Astrocyte (in vitro differentiated cells and primary cell): ENCODE measurements around the gene GNAS-AS1. TPM values are rescaled to one million over a fixed set of nuclear protein-coding genes. Genes with fewer than 3 reads are reported as not detected.

ENCODE experiments used
- DNase-seq: peaks from one replicate; pipeline ENCODE4 v3.0.0-alpha.2; 2010; ENCODE audit warnings: low read depth
- FAIRE-seq: peaks from 2 replicates; lab custom pipeline; 2011; peaks lifted over from hg19 to GRCh38; lab: Jason Lieb, UNC
- H2AFZ ChIP-seq: 2 replicates; pipeline ENCODE4 v1.6.0; 2012; ENCODE audit warnings: low read depth, low read length, inconsistent platforms
- H3K27ac ChIP-seq: 2 replicates; pipeline ENCODE4 v1.5.1; 2011; ENCODE audit warnings: low read depth, low read length, inconsistent platforms
- H3K27me3 ChIP-seq: 2 replicates; pipeline ENCODE4 v1.6.0; 2011; ENCODE audit warnings: low read length, inconsistent platforms; ENCODE audit not compliant: insufficient read depth
- H3K36me3 ChIP-seq: 2 replicates; pipeline ENCODE4 v1.5.1; 2011; ENCODE audit warnings: low read length, inconsistent platforms; ENCODE audit not compliant: insufficient read depth
- H3K4me1 ChIP-seq: 2 replicates; pipeline ENCODE4 v1.5.1; 2011; ENCODE audit warnings: low read length, inconsistent platforms; ENCODE audit not compliant: insufficient read depth
- H3K4me2 ChIP-seq: 2 replicates; pipeline ENCODE4 v1.6.0; 2012; ENCODE audit warnings: low read length, inconsistent platforms
- H3K4me3 ChIP-seq: 2 replicates; pipeline ENCODE4 v1.5.1; 2011; ENCODE audit warnings: low read depth, mild to moderate bottlenecking, low read length, inconsistent platforms; ENCODE audit not compliant: insufficient read depth
- H3K79me2 ChIP-seq: 2 replicates; pipeline ENCODE4 v1.6.0; 2012; ENCODE audit warnings: mild to moderate bottlenecking, low read length, inconsistent platforms; ENCODE audit not compliant: insufficient read depth
- H3K9ac ChIP-seq: 2 replicates; pipeline ENCODE4 v1.6.0; 2012; ENCODE audit warnings: mild to moderate bottlenecking, low read length, inconsistent platforms
- H3K9me3 ChIP-seq: 2 replicates; pipeline ENCODE4 v1.5.1; 2012; ENCODE audit warnings: low read depth, mild to moderate bottlenecking, low read length, inconsistent platforms; ENCODE audit not compliant: insufficient read depth
- H4K20me1 ChIP-seq: 2 replicates; pipeline ENCODE4 v1.6.0; 2012; ENCODE audit warnings: low read length, inconsistent platforms; ENCODE audit not compliant: insufficient read depth
- H3K27ac Mint-ChIP-seq: one replicate; pipeline ENCODE4 v1.8.0; 2021; ENCODE audit warnings: mild to moderate bottlenecking, mixed read lengths; ENCODE audit not compliant: unreplicated experiment
- H3K27me3 Mint-ChIP-seq: one replicate; pipeline ENCODE4 v1.8.0; 2021; ENCODE audit warnings: low read depth, mixed read lengths; ENCODE audit not compliant: unreplicated experiment
- H3K36me3 Mint-ChIP-seq: one replicate; pipeline ENCODE4 v1.8.0; 2021; ENCODE audit warnings: low read depth, mixed read lengths; ENCODE audit not compliant: unreplicated experiment
- H3K4me1 Mint-ChIP-seq: one replicate; pipeline ENCODE4 v1.8.0; 2021; ENCODE audit warnings: low read depth, mixed read lengths; ENCODE audit not compliant: unreplicated experiment
- H3K4me3 Mint-ChIP-seq: one replicate; pipeline ENCODE4 v1.8.0; 2021; ENCODE audit warnings: mild to moderate bottlenecking, moderate library complexity, mixed read lengths; ENCODE audit not compliant: unreplicated experiment
- H3K9me3 Mint-ChIP-seq: one replicate; pipeline ENCODE4 v1.8.0; 2021; ENCODE audit warnings: mild to moderate bottlenecking, mixed read lengths; ENCODE audit not compliant: unreplicated experiment
- EZH2 ChIP-seq: IDR thresholded peaks from 2 replicates; pipeline ENCODE4 v1.6.1; 2012; ENCODE audit warnings: mild to moderate bottlenecking, low read length, inconsistent platforms; ENCODE audit not compliant: insufficient read depth
- total RNA-seq: library from RNA; stranded (reverse); gene quantifications from 2 replicates; pipeline ENCODE4 v1.2.1, GENCODE V29; 2021
- TF ChIP-seq, protein P1 (sequence below): IDR thresholded peaks from 2 replicates; pipeline ENCODE4 v1.5.1; 2011; ENCODE audit warnings: low read depth, mild to moderate bottlenecking, inconsistent platforms, low read length, moderate library complexity; ENCODE audit not compliant: insufficient read depth

GNAS-AS1 gene
- total RNA-seq, 1 donor from 2014 or later: 3.8 TPM

DNA sequence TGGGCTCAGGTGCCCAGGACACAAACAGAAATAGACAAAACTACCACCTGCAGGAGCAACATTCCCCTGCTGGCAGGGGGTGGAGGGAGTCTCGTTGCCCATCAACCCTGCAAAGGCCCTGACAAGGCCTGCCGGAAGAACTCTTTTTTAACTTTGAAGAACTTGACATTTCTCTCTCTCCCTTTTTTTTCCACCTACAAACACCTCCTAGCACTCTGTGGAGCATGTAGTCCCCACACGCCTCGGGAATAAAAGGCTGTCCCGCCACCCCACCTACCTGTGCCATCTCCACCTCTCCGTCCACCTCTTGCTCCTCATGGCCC, 54.8 kb downstream of the GNAS-AS1 start:
- Histone ChIP-seq H4K20me1 (no peaks in the 10 kb centered on the region), H2AFZ (no peak overlapping the region), H3K4me1 (no peaks in the 10 kb centered on the region), H3K27me3 (peaks cover 5% of the 10 kb centered on the region), H3K9ac (no peak overlapping the region), H3K36me3 (no peaks in the 10 kb centered on the region), H3K9me3 (no peaks in the 10 kb centered on the region), H3K4me2 (no peak overlapping the region), H3K79me2 (no peaks in the 10 kb centered on the region), H3K27ac (no peak overlapping the region), H3K4me3 (no peak overlapping the region)
- TF ChIP-seq EZH2: no peak
- TF ChIP-seq, protein P1, sequence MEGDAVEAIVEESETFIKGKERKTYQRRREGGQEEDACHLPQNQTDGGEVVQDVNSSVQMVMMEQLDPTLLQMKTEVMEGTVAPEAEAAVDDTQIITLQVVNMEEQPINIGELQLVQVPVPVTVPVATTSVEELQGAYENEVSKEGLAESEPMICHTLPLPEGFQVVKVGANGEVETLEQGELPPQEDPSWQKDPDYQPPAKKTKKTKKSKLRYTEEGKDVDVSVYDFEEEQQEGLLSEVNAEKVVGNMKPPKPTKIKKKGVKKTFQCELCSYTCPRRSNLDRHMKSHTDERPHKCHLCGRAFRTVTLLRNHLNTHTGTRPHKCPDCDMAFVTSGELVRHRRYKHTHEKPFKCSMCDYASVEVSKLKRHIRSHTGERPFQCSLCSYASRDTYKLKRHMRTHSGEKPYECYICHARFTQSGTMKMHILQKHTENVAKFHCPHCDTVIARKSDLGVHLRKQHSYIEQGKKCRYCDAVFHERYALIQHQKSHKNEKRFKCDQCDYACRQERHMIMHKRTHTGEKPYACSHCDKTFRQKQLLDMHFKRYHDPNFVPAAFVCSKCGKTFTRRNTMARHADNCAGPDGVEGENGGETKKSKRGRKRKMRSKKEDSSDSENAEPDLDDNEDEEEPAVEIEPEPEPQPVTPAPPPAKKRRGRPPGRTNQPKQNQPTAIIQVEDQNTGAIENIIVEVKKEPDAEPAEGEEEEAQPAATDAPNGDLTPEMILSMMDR: no peak
- Mint-ChIP-seq H3K9me3 (no peaks in the 10 kb centered on the region), H3K27me3 (peaks cover 65% of the 10 kb centered on the region), H3K36me3 (peaks cover 2% of the 10 kb centered on the region), H3K4me1 (peaks cover 5% of the 10 kb centered on the region), H3K4me3 (no peak overlapping the region), H3K27ac (no peak overlapping the region)
- DNase-seq: no peak
- FAIRE-seq: no peak

DNA sequence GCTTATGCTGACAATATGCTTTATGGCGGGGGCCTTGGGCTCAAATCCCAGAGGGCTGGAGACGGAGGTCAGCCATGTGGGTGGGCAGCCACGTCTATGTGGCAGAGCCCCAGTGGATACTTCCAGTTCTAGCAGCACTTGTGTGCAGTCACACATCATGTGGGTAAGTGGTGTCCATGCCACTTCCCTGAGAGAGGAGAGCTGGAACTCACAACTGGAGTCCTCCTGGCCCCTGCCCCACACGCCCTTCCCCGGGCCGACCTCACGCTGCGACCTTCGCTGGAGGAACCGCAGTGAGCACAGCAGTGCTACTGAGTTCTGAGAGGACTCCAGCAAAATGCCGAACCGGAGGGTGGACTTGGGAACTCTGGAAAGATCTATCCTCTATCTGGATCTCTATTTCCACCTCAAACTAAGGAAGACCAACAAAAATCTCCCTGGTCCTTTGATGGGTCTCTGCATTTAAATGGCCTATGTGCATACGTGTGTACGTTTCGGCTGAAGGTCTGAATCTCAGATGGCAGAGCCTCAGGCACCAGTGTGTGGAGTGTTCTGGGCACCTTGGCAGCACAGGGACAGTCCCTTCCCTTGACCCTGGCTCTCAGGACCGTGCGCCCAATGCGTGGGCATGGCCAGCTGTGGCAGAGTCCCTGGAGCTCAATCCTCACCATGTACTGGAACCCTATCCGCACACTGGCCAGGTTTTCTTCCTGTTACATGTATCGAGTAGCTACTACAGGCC, 55.4 kb downstream of the GNAS-AS1 start:
- H3K4me3 Mint-ChIP-seq: no peak overlapping the region
- H3K9me3 Mint-ChIP-seq: no peaks in the 10 kb centered on the region
- H3K4me3 ChIP-seq: no peak overlapping the region

More for the DNA sequence above, 55.4 kb downstream of the GNAS-AS1 start:
- no peak for DNase-seq
- TF ChIP-seq EZH2: no peak
- TF ChIP-seq, protein P1: no peak
- peaks cover 66% of the 10 kb centered on the region for H3K27me3 Mint-ChIP-seq
- peaks cover 5% of the 10 kb centered on the region for H3K27me3 ChIP-seq
- no peak overlapping the region for H3K27ac Mint-ChIP-seq
- H3K36me3 Mint-ChIP-seq: peaks cover 2% of the 10 kb centered on the region
- H3K4me1 Mint-ChIP-seq: peaks cover 4% of the 10 kb centered on the region
- no peak for FAIRE-seq
- no peak overlapping the region for H3K9ac ChIP-seq
- H3K27ac ChIP-seq: no peak overlapping the region
- H3K4me2 ChIP-seq: no peak overlapping the region
- no peaks in the 10 kb centered on the region for H3K4me1 ChIP-seq
- H4K20me1 ChIP-seq: no peaks in the 10 kb centered on the region
- H3K79me2 ChIP-seq: no peaks in the 10 kb centered on the region
- no peak overlapping the region for H2AFZ ChIP-seq
- no peaks in the 10 kb centered on the region for H3K9me3 ChIP-seq
- H3K36me3 ChIP-seq: no peaks in the 10 kb centered on the region
